ENCODE measurements around the gene STK35. TPM values are rescaled to one million over a fixed set of nuclear protein-coding genes. Genes with fewer than 3 reads are reported as not detected.

STK35 gene
- total RNA-seq, 2 donors from 2014 or later = 22.4 to 24.3 TPM

DNA sequence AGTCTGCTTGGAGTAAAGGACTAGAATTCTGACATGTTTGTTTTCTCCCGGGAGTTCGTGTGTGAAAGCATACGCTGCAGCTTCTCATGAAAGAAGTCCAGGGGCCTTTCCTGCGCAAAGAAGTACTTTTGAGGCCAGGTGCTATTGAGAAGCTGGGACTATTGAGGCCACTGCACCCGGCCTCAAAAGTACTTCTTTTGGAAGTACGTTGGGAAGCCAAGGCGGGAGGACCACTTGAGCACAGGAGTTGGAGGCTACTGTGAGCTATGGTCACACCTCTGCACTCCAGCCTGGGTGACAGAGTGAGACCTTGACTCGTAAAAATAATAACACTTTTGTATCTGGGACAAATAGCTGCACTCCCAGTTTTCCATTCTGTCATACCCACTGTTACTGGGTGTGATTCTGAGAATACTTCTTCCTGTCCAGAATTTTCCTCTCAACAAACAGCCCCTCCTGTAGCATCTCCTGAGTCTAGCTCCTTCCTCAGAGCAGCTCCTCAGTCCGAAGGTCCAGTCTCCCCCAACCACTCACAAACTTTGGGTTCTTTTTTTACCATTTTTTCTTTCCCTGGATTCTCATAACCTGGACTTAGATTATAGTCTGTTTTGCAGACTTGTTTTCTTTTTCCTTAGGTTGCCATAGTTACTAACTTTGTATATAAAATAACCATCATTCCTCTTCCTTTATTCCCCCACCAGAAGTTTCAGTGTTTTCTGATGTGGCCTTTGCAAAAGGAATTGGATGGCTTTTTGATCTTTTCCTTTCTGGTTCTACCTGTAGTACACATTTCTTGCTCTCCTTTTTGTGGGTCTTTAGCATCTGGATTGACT is 12.7 kb downstream of the STK35 start:
- no peak for ATAC-seq (replicated peaks in 1 of 2)
- no peaks in the 10 kb centered on the region for H3K27me3 Mint-ChIP-seq (ENCODE audit: low read depth)

DNA sequence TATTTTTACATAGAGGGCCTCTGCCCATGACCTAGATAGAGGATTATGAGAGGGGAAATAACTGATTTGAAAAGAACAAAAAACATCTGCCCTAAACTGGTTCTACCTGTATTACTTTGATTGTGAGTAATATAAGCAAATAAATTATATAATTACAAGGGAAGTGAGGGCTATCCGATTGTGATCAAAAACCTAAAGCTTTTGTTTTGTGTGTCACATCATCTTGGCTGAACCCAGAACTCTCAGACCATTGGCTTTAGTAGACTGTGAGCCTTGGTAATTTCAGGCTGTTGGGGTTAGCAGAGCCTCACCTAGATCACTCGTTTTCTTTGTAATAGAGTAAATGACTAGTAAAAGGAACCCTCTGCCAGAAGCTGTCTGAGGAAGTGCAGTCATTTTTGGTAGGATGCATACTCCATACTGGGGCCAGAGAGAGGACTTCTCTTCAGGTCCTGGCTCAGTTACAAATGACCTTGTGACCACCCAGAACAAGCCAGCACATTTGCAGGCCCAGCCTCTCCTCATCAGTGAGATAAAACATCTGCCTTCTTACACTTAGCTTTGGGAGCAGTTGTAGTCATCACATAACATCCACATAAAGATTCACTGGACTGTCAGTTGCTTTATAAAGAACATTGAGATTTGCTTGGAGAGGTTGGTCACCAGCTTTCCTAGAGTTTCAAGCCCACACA is 13.5 kb downstream of the STK35 start:
- H3K9me3 Mint-ChIP-seq = peaks cover 2 to 4% of the 10 kb centered on the region in 2 donors
- ATAC-seq (replicated peaks in 1 of 2) (peak in 1 of 2 donors; percentile 6), DNase-seq (no peak)
- no peaks in the 10 kb centered on the region for H3K27me3 Mint-ChIP-seq (ENCODE audit: low read depth)
- no peak overlapping the region for H3K27ac Mint-ChIP-seq
- peaks cover 71% of the 10 kb centered on the region for H3K4me1 Mint-ChIP-seq (ENCODE audit: low read depth)
- no peak overlapping the region for H3K4me3 Mint-ChIP-seq
- H3K36me3 Mint-ChIP-seq (ENCODE audit: insufficient read depth in 2 of 2) = peaks cover 9 to 22% of the 10 kb centered on the region in 2 donors

More for the DNA sequence above, 12.7 kb downstream of the STK35 start:
- Mint-ChIP-seq H3K27ac (no peak overlapping the region), H3K9me3 (peaks cover 2 to 4% of the 10 kb centered on the region in 2 donors), H3K4me1 (ENCODE audit: low read depth) (peaks cover 68% of the 10 kb centered on the region), H3K4me3 (no peak overlapping the region), H3K36me3 (ENCODE audit: insufficient read depth in 2 of 2) (peaks cover 9 to 19% of the 10 kb centered on the region in 2 donors)
- no peak for DNase-seq

DNA sequence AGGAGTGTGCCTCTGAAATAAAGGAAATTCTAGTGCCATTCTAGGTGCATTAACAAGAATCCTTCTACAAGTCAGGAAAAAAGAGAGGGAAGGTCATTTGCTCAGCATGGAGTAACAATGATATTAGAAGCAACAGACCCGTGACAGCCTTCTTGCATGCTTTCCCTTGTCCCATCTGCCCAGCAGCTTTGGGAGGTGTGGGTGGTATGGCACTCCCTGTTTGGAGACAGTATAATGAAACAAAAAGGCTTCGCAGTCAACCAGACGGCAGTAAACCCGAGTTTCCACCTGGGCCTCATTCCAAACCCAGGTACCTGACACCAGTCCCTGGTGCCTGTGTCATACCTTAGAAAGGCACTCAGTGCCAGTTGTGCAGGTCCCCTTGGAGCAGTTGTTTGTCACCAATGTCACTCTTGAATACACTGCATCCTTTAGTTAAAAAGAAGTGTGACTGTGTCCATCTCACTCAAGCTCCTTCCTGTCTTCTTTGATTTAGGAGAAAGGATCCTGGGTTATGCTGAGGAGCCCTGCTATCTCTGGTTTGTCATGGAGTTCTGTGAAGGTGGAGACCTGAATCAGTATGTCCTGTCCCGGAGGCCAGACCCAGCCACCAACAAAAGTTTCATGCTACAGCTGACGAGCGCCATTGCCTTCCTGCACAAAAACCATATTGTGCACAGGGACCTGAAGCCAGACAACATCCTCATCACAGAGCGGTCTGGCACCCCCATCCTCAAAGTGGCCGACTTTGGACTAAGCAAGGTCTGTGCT is 14.7 kb downstream of the STK35 start:
- no peaks in the 10 kb centered on the region for H3K27me3 Mint-ChIP-seq (ENCODE audit: low read depth)
- no peak overlapping the region for H3K4me3 Mint-ChIP-seq
- H3K36me3 Mint-ChIP-seq (ENCODE audit: insufficient read depth in 2 of 2) = peaks cover 11 to 27% of the 10 kb centered on the region in 2 donors
- DNase-seq (no peak), ATAC-seq (replicated peaks in 1 of 2) (no peak)
- H3K9me3 Mint-ChIP-seq = peaks cover 2 to 4% of the 10 kb centered on the region in 2 donors
- H3K4me1 Mint-ChIP-seq (ENCODE audit: low read depth) = peaks cover 72% of the 10 kb centered on the region
- H3K27ac Mint-ChIP-seq = no peak overlapping the region

DNA sequence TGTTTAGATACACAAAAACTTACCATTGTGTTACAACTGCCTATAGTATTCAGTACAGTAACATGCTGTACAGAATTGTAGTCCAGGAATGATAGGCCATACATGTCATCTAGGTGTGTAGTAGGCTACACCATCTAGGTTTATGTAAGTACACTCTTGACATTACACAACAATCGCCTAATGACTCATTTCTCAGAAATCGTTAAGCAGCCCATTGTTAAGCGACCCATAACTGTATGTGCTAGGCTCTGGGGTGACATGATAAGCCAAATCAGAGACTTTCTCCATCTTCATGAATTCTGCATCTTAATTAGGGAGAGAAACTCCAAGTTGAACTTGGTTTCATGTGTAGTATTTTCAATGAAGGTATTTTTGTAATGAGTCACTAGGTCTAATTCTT is 17.2 kb downstream of the STK35 start:
- Mint-ChIP-seq H3K4me3 (peak overlapping the region; percentile 61 to 77), H3K27ac (peak overlapping the region; percentile 71), H3K36me3 (ENCODE audit: insufficient read depth in 2 of 2) (peaks cover 13 to 27% of the 10 kb centered on the region in 2 donors), H3K27me3 (ENCODE audit: low read depth) (no peaks in the 10 kb centered on the region), H3K9me3 (peaks cover 2 to 4% of the 10 kb centered on the region in 2 donors), H3K4me1 (ENCODE audit: low read depth) (peaks cover 59% of the 10 kb centered on the region)
- DNase-seq (peak; percentile 22 to 36), ATAC-seq (replicated peaks in 1 of 2) (peak; percentile 96 to 100)

DNA sequence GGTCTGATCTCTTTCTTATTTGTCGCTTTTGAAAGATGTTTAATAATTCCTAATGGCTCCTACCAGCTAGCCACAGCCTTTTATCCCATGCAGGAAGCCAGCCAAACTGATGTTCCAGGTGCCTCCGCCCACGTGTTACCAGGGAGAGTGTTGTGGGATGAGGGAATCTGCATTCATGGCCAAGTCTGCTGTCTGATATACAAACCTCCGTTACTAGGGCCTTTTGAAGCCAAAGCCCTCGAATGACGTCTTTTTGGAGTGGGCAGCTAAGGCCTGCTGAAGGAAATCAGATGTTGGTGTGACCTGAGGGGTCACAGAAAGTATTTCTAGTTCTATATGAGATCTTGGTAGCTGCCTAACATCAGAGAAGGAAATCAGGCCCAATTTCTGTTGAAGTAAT is 21.3 kb downstream of the STK35 start:
- Mint-ChIP-seq H3K27me3 (ENCODE audit: low read depth) (no peaks in the 10 kb centered on the region), H3K9me3 (peaks cover 2 to 4% of the 10 kb centered on the region in 2 donors), H3K27ac (no peak overlapping the region), H3K4me3 (no peak overlapping the region), H3K36me3 (ENCODE audit: insufficient read depth in 2 of 2) (peaks cover 11 to 17% of the 10 kb centered on the region in 2 donors), H3K4me1 (ENCODE audit: low read depth) (peaks cover 67% of the 10 kb centered on the region)
- no peak for ATAC-seq (replicated peaks in 1 of 2)
- no peak for DNase-seq

DNA sequence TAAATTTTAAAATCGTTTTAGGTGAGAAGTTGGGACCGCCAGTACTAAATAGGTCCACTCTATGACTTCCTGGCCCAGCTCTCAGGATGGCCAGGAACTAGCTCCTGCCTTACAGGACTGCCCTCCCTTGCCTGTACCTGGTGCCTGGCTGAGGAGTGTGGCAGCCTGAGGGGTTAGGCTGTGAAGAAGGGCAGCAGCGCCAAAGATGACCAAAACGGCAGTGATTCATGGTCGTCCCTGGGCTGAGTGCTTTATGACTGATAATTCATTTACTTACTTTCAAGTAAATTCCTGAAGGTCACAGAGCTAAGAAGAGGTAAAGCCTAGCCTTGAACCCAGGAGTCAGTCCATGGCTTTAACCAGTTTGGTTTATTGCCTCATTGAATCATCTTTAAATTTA is 22.1 kb downstream of the STK35 start:
- ATAC-seq (replicated peaks in 1 of 2) (no peak), DNase-seq (no peak)
- H3K27ac Mint-ChIP-seq = no peak overlapping the region
- H3K4me3 Mint-ChIP-seq = no peak overlapping the region
- H3K9me3 Mint-ChIP-seq = peaks cover 2 to 4% of the 10 kb centered on the region in 2 donors
- no peaks in the 10 kb centered on the region for H3K27me3 Mint-ChIP-seq (ENCODE audit: low read depth)
- peaks cover 64% of the 10 kb centered on the region for H3K4me1 Mint-ChIP-seq (ENCODE audit: low read depth)
- peaks cover 9 to 16% of the 10 kb centered on the region in 2 donors for H3K36me3 Mint-ChIP-seq (ENCODE audit: insufficient read depth in 2 of 2)

DNA sequence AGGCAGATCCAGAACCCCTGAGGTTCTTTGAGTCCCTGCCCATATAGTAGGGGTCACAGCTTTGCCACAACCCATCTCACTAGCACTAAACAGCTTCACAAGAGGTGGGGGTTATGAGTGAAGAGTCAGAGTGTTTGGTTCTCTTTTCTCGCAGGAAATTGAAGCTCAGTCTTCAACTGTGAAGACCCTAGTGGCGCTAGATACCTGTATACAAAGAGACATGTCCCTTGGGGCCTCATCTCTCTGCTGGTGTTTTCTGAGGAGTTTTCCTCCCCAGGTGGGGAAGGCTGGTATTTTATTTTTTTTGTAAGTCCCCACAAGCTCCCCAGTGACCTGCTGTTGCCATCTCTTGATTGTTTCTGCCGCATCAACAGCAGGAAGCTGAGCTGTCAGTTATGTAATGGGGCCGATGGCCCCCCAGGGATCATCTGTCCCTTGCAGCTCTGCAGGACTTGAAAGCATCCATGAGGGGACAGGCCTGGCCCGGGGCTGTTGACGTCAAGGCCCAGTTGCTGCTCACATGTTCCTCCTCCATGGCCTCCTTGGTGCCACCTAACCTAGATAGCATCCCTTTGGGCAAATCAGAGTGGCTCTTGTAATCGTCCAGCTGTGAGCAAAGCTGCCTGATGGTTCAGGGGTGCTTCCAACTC is 23.1 kb downstream of the STK35 start:
- no peak overlapping the region for H3K27ac Mint-ChIP-seq
- H3K9me3 Mint-ChIP-seq = no peaks in the 10 kb centered on the region
- no peak for ATAC-seq (replicated peaks in 1 of 2)
- H3K4me1 Mint-ChIP-seq (ENCODE audit: low read depth) = peaks cover 61% of the 10 kb centered on the region
- no peak overlapping the region for H3K4me3 Mint-ChIP-seq
- no peaks in the 10 kb centered on the region for H3K27me3 Mint-ChIP-seq (ENCODE audit: low read depth)
- H3K36me3 Mint-ChIP-seq (ENCODE audit: insufficient read depth in 2 of 2) = peaks cover 3 to 10% of the 10 kb centered on the region in 2 donors
- DNase-seq = no peak

DNA sequence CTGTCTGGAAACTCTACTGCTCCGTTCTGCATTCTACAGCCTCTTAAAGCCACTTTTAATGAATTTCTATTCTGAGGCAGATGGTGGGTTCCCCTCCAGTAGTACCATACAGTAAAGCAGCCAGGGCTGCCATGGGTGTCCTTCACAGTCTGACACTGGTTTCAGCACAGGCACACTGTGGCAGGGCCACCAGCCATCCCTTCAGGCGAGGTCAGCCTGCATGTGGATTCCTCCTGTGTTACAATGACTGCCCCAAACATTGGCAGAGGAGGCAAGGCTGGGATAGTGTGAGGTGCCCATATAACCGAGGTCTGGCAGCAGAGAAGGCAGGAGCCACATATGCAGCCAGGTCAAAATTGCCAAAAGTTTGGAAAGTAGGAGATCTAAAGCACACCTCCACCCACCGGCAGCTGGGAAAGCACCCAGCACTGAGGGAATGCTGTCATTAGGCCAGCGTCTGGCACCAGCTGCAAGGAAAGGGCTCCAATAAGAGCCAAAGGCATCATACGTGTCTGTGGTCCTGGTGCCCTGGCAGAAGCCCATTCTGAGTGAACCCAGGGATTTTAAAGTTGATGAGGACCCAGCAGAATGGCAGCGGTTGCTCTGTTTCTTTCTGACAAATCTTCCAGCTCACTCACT is 24.0 kb downstream of the STK35 start:
- Mint-ChIP-seq H3K4me3 (no peak overlapping the region), H3K4me1 (ENCODE audit: low read depth) (peaks cover 61% of the 10 kb centered on the region)

DNA sequence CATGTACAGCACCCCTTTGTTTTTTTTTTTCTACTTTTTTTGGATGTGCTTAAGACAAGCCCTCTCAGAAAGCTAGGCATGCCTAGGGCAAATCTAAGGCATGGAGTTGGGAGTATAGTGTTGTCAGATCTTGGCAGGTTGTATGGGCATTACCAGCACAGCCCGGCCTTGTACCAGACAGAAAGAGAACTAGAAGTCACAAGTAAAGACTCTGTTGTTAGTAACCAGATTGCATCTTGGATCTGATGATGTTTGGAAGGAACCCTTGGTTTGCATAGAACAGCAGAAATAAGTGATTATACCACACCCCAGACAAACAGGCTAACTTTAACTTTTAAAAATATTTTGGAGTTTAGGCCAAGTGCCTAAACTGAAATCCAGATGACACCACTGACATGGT is 25.6 kb downstream of the STK35 start:
- DNase-seq (no peak), ATAC-seq (replicated peaks in 1 of 2) (no peak)
- no peak overlapping the region for H3K4me3 Mint-ChIP-seq
- no peaks in the 10 kb centered on the region for H3K27me3 Mint-ChIP-seq (ENCODE audit: low read depth)
- H3K27ac Mint-ChIP-seq = no peak overlapping the region
- no peaks in the 10 kb centered on the region for H3K9me3 Mint-ChIP-seq
- no peaks in the 10 kb centered on the region for H3K36me3 Mint-ChIP-seq (ENCODE audit: insufficient read depth in 2 of 2)
- H3K4me1 Mint-ChIP-seq (ENCODE audit: low read depth) = peaks cover 54% of the 10 kb centered on the region

More for the DNA sequence above, 24.0 kb downstream of the STK35 start:
- ATAC-seq (replicated peaks in 1 of 2) = no peak
- Mint-ChIP-seq H3K36me3 (ENCODE audit: insufficient read depth in 2 of 2) (peaks cover 3 to 7% of the 10 kb centered on the region in 2 donors), H3K9me3 (no peaks in the 10 kb centered on the region), H3K27ac (no peak overlapping the region), H3K27me3 (ENCODE audit: low read depth) (no peaks in the 10 kb centered on the region)
- no peak for DNase-seq

DNA sequence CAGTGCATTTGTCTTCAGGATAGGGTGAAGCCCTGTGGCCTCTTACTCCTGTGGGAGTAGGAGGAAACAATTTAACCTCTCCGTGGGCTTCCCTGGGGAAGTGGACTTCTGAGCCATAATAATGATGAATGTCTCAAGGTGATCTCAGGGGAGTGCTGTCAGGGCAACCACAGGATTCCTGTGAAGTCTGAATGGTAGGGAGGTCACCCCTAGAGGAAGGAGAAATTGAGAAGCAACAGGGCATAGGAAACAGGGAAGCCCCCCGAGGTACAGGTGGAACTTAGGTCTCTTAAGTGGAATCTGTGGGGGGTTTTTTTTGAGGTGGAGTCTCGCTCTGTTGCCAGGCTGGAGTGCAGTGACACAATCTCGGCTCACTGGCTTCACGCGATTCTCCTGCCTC is 26.9 kb downstream of the STK35 start:
- H3K27me3 Mint-ChIP-seq (ENCODE audit: low read depth) = no peaks in the 10 kb centered on the region
- H3K27ac Mint-ChIP-seq = no peak overlapping the region
- DNase-seq = no peak
- H3K9me3 Mint-ChIP-seq = no peaks in the 10 kb centered on the region
- H3K36me3 Mint-ChIP-seq (ENCODE audit: insufficient read depth in 2 of 2) = no peaks in the 10 kb centered on the region
- H3K4me3 Mint-ChIP-seq = no peak overlapping the region
- peaks cover 58% of the 10 kb centered on the region for H3K4me1 Mint-ChIP-seq (ENCODE audit: low read depth)
- ATAC-seq (replicated peaks in 1 of 2) = no peak

DNA sequence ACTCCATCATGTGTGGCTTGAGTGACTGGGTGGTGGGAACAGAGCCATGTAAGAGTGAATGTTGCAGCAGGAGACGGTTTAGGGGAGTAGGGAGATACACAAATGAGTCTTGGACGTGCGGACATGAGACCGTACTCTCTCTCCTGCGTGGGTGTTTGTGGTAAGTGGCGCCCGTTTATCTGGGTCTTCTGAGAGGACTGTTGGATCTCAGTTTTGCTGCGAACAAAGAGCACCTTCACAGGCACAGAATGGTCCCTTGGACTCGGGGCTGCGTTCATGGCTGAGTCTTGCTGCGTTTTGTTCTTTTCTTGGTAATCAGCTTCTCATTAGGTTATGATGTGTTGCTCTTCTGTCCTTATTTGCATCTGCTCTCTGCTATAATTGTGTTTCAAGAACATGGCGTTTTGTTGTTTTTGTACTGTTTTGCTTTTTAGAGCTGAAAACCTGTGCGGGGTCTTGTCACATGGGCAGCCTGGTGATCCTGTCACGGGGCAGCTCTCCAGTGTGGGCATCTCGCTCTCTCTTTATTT is 28.5 kb downstream of the STK35 start:
- ATAC-seq (replicated peaks in 1 of 2) (peak in 1 of 2 donors; percentile 47), DNase-seq (no peak)
- no peaks in the 10 kb centered on the region for H3K9me3 Mint-ChIP-seq
- H3K27ac Mint-ChIP-seq = no peak overlapping the region
- peaks cover 55% of the 10 kb centered on the region for H3K4me1 Mint-ChIP-seq (ENCODE audit: low read depth)
- no peak overlapping the region for H3K4me3 Mint-ChIP-seq
- no peaks in the 10 kb centered on the region for H3K36me3 Mint-ChIP-seq (ENCODE audit: insufficient read depth in 2 of 2)
- no peaks in the 10 kb centered on the region for H3K27me3 Mint-ChIP-seq (ENCODE audit: low read depth)

DNA sequence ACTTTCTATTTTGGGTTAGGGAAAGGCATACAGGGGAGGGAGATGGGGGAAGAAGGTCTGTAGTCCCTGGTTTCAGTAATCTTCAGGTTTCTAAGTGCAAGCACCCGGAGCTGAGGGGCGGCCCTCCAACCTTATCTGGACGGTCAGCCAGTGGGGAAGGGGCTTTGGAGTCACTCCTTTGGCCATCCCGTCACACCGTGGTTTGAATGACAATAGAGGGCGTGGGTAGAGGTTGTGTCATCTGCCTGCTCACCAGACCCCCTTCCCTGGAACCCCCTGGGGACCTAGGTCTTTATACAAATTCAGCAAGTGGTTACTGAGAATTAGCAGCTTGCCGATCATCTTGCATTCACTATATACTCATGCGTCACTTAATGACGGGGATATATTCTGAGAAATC is 29.1 kb downstream of the STK35 start:
- H3K4me3 Mint-ChIP-seq = no peak overlapping the region
- H3K27ac Mint-ChIP-seq = no peak overlapping the region
- no peaks in the 10 kb centered on the region for H3K9me3 Mint-ChIP-seq
- H3K4me1 Mint-ChIP-seq (ENCODE audit: low read depth) = peaks cover 50% of the 10 kb centered on the region
- DNase-seq (no peak), ATAC-seq (replicated peaks in 1 of 2) (no peak)
- no peaks in the 10 kb centered on the region for H3K36me3 Mint-ChIP-seq (ENCODE audit: insufficient read depth in 2 of 2)
- H3K27me3 Mint-ChIP-seq (ENCODE audit: low read depth) = no peaks in the 10 kb centered on the region
